Embryonic facial prominence (tissue), 1 donor: ENCODE measurements around the gene POLA2.

Experiments
- DNase-seq: peaks from one replicate; pipeline ENCODE4 v3.0.0-alpha.2; 2016; ENCODE audit errors: extremely low spot score

POLA2 gene

DNA sequence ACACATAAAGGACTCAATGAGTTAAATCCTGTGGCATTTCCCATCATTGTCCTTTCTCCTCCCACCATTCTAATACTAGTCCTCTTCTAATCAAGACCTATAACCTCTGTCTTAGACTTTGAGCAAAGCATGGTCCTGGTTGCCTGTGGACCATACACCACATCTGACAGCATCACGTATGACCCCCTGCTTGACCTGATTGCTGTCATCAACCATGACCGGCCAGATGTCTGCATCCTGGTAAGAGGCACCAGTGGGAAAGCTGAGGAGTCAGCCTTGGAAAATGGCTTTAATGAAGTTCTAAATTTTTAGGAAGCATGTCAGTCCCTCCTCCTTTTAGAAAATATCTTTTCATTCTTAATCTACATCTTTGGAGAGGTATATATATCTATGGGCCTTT lies 25.8 kb downstream of the POLA2 start:
- no peak for DNase-seq

DNA sequence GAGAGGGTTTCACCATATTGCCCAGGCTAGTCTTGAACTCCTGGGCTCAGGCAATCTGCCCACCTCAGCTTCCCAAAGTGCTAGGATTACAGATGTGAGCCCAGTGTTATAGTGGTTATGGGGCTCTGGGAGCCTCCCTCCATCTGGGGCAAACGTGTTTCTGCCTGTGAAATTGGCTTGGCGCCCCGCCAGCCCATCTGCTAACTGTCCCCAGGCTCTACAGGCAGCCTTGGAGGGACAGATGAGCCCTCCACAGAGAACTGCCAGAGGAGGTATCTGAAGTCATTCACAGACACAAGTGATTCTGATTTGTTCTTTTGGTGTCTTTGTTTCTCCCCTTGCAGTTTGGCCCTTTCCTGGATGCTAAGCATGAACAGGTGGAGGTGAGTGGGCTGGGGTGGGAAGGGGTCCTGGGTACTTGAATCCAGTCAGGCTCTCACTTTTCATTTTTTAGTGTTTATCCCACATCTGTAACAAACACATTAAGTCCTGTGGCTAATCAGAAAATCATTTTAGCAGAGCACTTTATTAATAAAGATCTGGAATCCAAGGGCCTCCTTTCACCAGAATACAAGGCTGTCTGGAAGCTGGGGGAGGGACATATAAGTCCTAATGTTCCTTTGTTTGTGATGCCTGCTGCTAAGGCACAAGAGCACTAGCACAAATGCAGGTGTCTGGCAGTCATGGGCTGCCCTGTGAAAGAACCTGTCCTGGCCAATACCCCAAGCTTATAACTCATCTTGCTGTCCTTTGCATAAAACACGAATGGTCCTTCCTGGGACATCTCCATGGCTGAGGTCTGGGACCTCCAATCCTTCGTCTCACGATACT lies 27.2 kb downstream of the POLA2 start:
- DNase-seq: no peak

DNA sequence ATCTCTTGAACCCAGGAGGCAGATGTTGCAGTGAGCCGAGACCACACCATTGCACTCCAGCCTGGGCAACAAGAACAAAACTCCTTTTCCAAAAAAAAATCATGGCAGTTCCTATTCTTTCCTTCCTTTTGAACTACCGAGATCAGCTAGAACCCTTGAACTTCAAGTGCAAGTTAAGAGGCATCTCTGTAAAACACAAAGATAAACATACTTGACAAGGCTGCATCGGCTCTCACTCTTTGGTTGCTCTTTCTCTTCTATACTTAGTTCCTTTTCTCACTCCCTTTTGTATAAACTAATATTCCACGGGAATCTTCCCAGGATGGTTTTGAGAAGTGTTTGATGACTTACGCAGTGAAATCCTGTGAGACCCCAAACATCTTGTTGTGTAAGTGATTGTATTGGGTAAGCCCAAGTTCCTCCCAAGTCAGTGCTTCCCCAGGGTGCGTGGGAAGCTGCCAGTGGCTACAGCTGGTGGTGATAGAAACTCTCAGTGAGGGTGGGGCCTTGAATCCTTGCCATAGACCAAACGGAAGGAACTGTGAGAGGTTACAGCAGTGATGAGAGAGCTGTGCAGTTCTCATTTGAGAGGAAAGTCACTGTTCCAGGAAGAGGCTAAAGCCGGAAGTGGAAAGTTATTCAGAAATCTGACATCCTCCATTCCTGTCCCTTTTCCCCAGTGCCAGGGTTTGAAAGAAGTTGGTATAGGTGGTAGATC lies 28.8 kb downstream of the POLA2 start:
- DNase-seq: no peak

DNA sequence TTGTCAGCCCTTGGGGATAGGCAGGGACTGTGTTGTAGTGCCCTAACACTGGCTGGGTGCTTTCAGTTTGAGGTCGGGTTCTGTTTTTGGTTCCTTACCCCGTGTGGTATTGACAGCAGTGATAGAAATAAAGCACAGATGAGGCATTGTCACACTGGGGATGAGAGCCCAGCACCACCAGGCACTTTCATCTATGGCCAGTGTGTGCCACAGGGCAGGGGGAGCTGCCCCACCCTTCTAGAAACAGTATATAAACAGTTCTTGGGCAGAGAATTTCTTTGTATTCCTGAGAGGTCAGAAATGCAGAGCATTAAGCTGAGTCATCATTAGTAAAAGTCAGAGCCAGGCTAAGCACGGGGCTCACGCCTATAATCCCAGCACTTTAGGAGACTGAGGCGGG lies 29.9 kb downstream of the POLA2 start:
- DNase-seq: no peak

DNA sequence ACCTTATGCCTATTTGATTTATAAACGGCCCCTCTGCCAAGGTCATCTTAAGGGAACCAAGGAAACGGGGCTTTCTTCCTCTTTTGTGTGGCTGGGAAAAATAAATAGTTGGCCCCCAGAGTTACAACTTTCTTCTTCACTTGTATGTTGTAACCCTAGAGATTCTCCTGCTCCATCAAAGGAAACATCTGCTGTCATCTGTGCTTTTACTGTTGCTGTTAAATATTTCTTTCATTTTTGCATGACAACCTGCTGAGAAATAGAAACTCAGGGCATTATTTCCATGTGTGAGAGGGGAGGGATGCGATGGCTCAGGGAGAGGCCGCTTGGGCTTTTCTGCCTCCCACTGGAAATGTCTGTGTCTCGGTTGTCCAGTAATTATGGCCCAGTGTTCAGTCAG lies 31.1 kb downstream of the POLA2 start:
- DNase-seq: no peak

DNA sequence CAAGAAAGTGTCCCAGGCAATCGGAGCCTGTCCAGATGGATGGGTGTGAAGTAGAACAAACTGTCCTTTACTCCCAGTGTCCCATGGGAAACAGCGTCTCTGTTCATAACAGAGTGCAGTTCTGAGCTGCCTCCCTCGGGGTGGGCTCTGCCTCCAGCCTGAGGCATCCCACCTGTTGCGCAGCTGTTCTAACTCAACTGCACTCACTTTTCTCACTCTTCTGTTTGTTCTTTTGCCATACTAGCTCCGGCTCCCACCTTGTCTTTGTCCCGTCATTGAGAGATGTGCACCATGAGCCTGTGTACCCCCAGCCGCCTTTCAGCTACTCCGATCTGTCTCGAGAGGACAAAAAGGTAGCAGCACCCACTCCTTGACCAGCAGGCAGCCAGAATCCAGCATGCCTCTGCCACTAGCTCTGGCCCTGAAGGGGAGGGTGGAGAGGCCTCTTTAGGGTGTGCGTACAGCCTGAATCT lies 32.2 kb downstream of the POLA2 start:
- no peak for DNase-seq

DNA sequence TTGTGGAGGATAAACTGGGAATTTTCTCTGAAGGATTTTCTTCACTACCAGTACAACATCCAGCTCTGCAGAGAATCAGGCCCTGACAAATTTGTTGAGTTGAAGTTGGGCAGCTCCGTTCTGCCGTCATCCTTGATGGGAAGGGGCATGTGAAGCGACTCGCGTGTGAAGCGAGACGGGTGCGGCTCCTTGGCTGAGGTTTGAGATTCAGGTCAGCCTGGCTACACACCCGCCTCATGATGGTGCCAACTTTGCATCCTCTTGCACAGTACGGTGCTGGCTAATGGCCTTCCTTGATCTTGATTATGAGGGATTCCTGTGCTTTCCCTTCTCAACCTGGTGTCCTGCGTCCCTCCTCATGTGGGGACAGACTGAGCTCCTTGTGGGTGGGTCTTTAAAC lies 33.2 kb downstream of the POLA2 start:
- no peak for DNase-seq

DNA sequence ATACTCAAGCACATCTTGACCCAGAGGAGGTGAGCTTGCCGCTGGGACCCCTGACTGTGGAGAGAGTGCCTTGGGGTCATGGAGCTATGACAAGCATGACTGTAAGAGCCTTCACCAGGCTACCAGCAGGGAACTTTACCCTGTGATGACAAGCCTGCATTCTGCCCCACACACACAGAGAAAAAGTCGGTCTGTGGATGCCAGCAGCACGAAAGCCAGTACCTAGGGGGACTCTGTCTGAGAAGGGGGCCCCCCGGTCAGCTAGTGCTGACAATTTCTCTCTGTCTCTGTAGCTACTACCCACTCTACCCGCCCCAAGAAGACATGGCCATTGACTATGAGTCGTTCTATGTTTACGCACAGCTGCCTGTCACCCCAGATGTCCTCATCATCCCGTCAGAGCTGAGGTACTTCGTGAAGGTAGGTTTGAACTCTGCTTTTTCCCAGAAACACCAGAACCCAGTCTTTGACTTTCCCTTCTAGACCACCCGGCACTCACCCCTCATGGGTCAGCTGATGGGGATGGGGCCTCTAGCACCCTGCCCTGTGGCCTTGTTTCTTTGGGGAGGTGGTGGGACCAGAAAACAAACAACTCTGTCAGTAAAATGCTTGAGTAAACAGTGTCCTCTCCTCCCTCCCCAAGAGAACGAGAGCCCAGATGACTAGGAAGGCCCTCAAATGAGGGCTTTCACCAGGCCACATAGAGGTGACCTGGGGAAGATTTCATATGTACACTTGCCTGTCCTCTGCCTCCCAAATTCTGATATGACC lies 34.0 kb downstream of the POLA2 start:
- no peak for DNase-seq

DNA sequence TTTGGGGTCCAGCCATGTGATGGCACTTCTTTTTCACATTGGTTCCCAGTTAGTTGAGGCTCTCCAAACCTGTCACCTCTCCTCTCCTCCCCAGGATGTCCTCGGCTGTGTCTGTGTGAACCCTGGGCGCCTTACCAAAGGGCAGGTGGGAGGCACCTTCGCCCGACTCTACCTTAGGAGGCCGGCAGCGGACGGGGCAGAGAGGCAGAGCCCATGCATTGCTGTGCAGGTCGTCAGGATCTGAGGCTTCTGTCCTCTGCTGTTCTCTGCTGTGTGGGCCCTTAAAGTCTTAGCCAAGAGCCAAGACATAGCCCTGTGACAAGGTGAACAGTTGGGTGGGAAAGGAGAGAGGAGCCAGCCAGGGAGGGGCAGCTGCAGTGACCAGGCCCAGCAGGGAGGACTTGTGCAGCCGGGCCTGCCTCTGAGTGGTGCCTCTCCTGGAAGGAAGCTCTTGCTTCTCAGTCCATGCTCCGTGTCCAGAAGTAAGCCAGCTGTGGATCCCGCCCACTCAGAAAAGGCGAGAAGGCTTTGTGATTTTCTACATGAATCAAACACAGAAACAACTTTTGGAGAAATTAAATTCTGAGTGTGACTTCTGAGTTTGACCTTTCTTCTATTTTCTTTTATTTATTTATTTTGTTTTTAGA lies 35.4 kb downstream of the POLA2 start:
- no peak for DNase-seq

DNA sequence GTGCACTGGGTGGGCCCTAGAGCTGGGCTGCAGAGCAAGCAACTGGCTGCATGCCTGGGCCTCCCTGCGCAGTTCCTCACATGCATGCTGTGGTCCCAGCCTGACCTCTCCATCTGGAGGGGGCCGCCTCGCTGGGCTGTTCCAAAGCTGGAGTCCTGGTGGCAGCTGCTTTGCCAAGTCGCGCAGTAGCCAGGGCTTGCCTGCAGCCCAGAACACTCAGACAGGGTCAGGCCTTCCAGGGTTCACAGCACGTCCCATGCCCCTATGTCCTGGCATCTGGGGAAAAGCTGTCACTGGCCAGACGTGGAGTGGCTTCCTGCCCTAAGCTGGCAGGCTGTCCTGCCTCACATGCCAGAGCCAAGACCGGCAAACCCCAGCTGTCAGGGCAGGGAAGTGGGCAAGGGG lies 36.4 kb downstream of the POLA2 start:
- no peak for DNase-seq

DNA sequence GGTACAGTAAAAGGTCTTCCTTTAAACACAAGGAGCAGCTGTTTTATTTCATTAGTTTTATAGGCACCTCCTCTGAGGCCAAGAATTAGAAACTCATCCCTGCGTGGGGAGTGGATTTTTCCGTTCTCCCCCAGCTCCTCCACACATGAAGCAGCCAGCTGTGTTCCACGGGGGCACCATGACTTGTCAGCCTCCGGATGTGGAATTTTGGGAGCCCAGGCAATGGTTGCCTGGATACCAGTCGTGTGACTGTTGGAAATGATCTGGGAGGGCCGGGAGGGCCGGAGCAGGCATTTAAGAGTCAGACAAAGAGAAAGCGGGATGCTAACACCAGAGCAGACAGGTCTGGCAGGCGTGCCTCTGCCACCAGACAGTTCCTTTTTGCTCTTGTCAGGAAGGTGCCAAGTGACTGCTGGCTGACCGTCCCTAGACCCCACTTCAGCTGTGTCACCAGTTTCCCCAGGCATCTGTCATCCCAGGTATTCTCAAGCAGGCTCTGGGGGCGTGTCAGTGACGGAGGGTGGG lies 37.0 kb downstream of the POLA2 start:
- no peak for DNase-seq

DNA sequence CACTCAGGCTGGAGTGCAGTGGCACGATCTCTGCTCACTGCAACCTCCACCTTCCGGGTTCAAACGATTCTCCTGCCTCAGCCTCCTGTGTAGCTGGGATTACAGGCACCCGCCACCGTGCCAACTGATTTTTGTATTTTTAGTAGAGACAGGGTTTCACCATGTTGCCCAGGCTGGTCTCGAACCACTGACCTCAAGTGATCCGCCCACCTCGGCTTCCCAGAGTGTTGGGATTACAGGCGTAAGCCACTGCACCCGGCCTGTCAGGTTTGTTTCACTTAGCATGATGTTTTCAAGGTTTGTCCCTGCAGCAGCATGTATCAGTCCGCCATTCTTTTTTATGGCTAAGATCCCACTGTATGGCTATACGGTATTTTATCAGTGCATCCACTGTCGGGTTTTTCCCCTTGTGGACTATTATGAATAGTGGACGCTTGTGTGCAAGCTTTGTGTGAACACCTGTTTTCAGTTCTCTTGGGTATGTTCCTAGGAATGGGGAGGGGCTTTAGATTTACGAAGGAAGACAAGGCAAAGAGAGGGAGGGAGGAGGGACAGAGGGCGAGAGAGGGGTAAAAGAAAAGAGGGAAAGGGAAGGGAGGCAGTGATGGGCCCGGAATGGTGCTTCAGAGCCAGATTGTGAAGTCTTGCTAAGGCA lies 39.0 kb downstream of the POLA2 start:
- no peak for DNase-seq

DNA sequence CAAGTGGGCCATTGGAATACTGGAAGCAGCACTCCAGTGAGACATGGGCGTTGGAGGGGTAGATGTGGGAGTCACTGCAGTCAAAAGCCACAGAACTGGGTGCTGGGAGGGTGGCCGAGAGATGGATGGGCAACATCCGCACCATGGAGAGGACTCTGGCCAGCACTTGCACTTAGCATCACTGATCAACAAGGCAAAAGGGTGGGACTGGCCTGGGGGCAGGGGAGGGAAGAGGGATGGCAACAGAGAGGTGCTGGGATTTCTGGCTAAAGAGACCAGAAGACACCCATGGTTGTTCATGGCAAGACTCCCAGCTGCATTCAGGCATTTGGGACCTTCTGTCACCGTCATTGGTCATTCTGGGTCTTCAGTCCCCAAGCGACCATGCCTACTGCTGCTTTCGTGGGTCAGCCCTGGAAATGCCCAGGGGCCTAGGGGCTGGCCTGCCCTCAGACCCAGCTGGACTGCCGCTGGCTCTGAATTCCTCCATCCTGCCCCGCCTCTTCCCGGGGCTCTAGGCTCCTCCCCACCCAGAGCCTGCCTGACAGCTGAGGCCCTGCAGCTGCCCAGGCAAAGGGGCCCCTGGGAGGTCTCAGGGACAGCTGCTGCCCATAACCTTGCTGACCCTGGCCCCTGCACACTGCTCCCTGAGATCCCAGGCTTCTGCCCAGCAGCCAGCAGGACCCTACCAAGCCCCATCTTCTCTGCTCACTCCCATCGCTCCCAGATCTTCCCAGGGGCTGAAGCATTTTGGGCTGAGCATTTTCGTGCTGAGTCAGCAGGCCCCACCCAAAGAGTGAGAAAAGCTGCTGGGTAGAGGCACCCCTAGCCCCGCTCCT lies 39.9 kb downstream of the POLA2 start:
- no peak for DNase-seq

DNA sequence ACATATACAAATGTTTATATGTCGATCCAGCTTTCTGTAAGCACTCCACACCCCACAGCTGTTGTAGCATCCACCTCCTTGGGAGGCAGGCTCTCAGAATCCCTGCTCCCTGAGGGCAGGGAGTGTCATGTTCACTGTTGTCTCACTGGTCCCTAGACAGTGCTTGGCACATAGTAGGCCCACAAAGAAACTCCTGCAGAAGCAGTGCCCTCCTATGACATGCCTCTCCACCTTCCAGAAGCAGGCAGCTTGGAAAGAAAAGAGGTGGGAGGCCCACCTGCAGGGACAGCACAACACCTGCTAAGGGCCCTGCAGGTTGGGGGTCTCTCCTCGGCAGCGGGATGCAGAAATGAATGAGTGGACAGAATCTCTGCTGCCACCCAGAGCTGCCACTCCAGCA lies 41.8 kb downstream of the POLA2 start:
- DNase-seq: no peak

DNA sequence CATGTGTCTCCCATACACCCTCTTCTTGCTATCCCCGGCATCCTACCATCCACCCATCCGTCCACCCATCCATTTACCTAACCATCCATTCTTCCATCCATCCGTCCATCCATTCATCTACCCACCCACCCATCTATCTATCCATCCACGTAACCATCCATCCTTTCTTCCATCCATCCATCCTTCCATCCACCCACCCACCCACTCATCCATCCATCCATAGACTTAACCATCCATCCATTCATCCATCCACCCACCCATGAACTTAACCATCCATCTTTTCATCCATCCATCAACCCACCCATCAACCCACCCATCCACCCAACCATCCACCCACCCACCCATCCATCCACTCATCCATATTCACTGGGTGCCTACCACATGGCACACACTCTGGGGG lies 42.3 kb downstream of the POLA2 start:
- no peak for DNase-seq

DNA sequence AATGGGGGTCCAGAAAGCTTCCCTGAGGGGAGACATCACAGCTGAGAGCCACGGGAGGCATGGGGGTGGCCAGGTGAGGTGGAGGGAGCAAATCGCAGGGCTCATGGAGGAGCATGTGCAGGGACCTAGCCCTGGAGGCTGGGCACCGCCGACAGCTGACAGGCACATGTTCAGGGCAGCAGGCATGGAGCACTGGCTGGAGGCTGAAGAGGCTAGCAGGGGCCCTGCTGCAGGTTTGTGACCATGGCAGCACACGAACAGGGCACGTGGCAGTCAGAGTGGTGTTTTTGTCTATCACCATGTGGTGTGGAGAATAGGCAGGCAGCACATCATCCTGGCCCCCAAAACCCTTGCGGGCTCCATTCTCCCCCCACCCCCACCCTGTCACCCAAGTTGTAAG lies 42.9 kb downstream of the POLA2 start:
- no peak for DNase-seq

DNA sequence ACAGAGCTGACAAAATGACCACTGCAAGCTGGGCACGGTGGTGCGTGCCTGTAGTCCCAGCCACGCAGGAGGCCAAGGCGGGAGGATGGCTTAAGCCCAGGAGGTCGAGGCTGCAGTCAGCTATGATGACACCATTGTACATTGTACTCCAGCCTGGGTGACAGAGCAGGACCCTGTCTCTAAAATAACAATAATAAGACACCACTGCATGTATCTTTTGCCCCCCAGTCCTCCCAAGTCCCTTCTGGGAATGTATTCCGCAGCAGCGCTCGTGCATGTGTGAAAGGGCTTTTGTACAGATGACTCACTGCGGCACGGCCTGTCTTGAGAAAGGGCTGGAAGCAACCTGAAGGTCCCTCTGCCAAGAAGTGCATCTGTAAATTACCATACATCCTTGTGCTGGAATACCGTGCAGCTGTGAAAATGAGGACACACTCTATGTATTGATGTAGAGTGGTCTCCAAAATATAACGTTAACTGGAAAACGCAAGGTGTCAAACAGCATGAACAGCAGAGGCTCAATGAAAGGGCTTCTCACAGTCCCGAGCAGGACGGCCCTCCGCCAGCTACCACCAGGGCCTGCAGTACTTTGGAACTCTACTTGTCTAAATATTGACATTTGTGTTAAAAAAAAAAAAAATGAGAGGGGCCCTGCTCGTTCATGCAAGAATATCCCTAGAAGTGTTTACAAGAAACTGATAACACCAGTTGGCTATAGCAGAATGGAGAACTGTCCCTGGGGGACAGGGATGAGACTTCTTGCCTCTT lies 43.9 kb downstream of the POLA2 start:
- no peak for DNase-seq

DNA sequence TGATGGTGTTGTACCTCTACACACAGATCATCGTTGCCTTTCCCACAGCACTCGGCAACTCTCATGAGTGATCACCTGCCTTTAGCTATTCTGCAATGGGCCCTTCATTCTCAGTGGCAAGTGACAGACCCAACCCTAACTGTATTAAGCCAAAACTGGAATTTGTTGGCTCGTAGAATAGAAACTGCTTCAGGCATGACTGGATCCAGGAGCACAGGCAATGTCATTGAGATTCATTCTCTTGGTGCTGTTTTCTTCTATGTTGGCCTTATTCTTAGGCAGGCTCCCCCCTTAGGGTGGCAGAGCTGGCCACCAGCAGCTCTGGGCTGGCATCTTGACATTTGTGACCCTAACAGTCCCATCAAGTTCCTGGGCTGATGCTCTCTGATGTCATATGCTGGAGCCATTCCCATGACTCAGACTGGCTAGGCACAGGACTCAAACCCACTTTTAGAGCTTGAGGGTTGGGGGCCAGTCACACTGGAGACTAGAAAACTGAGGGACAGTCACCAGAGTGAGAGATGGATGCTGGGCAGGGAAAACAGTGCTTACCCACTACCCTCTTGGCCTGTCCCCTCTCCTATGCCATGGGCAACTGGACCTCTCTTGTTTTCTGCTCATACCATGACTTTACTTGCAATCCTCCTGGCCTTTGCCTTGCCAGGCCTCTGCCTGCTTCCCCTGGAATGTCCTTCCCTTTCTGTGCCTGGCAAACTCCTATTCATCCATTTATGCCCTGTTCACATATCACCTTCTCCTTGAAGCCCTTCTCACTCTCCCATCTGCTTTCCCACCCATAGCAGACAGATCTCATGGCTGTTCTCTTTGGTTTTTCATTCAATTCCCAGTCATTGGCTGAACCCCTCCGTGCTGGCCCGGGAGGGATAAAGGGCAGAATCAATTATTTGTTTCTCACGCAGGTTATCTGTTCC lies 45.8 kb downstream of the POLA2 start:
- no peak for DNase-seq
